SU-DHL-6 (cell line): Measurements from ENCODE around the gene NPIPB2.
"Not testable (repeated sequence)": the region's sequence is repeated elsewhere in the genome, so short reads cannot be mapped to it uniquely, and the experiment has no call there.

Experiments used
- H2AFZ ChIP-seq: fragments of 200-600 bp; sonication (generic); 2 replicates; pipeline ENCODE4 v1.6.1; 2014; ENCODE audit warnings: low read depth, mild to moderate bottlenecking, moderate library complexity, mixed read lengths, antibody characterized with exemption, low read length; ENCODE audit not compliant: severe bottlenecking
- H3F3A ChIP-seq: fragments of 200-600 bp; shearing (Covaris generic); 2 replicates; pipeline ENCODE4 v1.6.0; 2016; ENCODE audit warnings: antibody characterized with exemption, mild to moderate bottlenecking; ENCODE audit not compliant: insufficient read depth
- H3K27ac ChIP-seq: fragments of 200-600 bp; sonication (generic); 2 replicates; pipeline ENCODE4 v1.5.1; 2016; ENCODE audit warnings: low read depth, mild to moderate bottlenecking, low read length, moderate library complexity, mixed read lengths
- H3K27me3 ChIP-seq: fragments of 200-600 bp; sonication (generic), shearing (Covaris generic); 2 replicates; pipeline ENCODE4 v1.6.0; 2014; ENCODE audit warnings: mild to moderate bottlenecking, low read length
- H3K36me3 ChIP-seq: fragments of 200-600 bp; sonication (generic); 2 replicates; pipeline ENCODE4 v1.6.1; 2014; ENCODE audit warnings: mild to moderate bottlenecking, low read length, mixed read lengths
- H3K4me2 ChIP-seq: fragments of 300-600, 200-600 bp; shearing (Covaris generic), sonication (generic); 2 replicates; pipeline ENCODE4 v1.6.0; 2014; ENCODE audit warnings: low read length, low read depth, mild to moderate bottlenecking; ENCODE audit not compliant: poor library complexity, severe bottlenecking
- H3K4me3 ChIP-seq: fragments of 200-600 bp; sonication (generic); 2 replicates; pipeline ENCODE4 v1.5.1; 2014; ENCODE audit warnings: antibody characterized with exemption, low read length, mild to moderate bottlenecking, mixed read lengths; ENCODE audit not compliant: insufficient read depth, poor library complexity, severe bottlenecking
- H3K79me2 ChIP-seq: fragments of 200-600 bp; sonication (generic); 2 replicates; pipeline ENCODE4 v1.6.1; 2014; ENCODE audit warnings: mild to moderate bottlenecking, low read length, moderate library complexity; ENCODE audit not compliant: insufficient read depth
- H3K9ac ChIP-seq: fragments of 200-600 bp; sonication (generic); 2 replicates; pipeline ENCODE4 v1.7.0; 2014; ENCODE audit warnings: mild to moderate bottlenecking, low read length
- H3K9me2 ChIP-seq: fragments of 200-600 bp; sonication (generic); replicated peaks from 2 replicates; pipeline ENCODE4 v1.6.1; 2014; ENCODE audit warnings: low read length; ENCODE audit not compliant: insufficient read depth
- H3K9me3 ChIP-seq: fragments of 200-600 bp; sonication (generic); 2 replicates; pipeline ENCODE4 v1.6.1; 2014; ENCODE audit warnings: low read length, mixed read lengths; ENCODE audit not compliant: insufficient read depth
- H4K20me1 ChIP-seq: fragments of 200-600 bp; sonication (generic); 2 replicates; pipeline ENCODE4 v1.6.1; 2014; ENCODE audit warnings: low read depth, mild to moderate bottlenecking, antibody characterized with exemption, low read length, moderate library complexity, mixed read lengths
- CTCF ChIP-seq: fragments of 200-600 bp; sonication (generic); IDR thresholded peaks from one replicate; pipeline ENCODE4 v1.5.1; 2017; ENCODE audit warnings: antibody characterized with exemption, mild to moderate bottlenecking, low read length, moderate library complexity; ENCODE audit not compliant: insufficient read depth, poor library complexity, severe bottlenecking
- EZH2phosphoT487 ChIP-seq: fragments of 200-600 bp; sonication (generic), shearing (Covaris generic); conservative IDR thresholded peaks from 2 replicates; pipeline ENCODE4 v1.6.1; 2018; ENCODE audit warnings: mild to moderate bottlenecking, antibody characterized with exemption, low read length, moderate library complexity, mixed read lengths

Gene NPIPB2

GRCh38 chr16:11973070-11973469 lies 31.2 kb upstream of the NPIPB2 start:
- no peaks in the 10 kb centered on the region for H4K20me1 ChIP-seq
- no peak overlapping the region for H2AFZ ChIP-seq
- H3K9me3 ChIP-seq = no peaks in the 10 kb centered on the region
- peaks cover 59% of the 10 kb centered on the region for H3F3A ChIP-seq
- peaks cover 36% of the 10 kb centered on the region for H3K79me2 ChIP-seq
- H3K4me3 ChIP-seq = no peak overlapping the region
- H3K27me3 ChIP-seq = no peaks in the 10 kb centered on the region
- TF ChIP-seq CTCF (no peak), EZH2phosphoT487 (no peak)
- no peak overlapping the region for H3K9ac ChIP-seq
- H3K27ac ChIP-seq = peak overlapping the region; percentile 14; the same call in 1 of the 2 replicates
- H3K9me2 ChIP-seq = no peaks in the 10 kb centered on the region
- H3K36me3 ChIP-seq = peaks cover 11% of the 10 kb centered on the region; the same call in 1 of the 2 replicates
- no peak overlapping the region for H3K4me2 ChIP-seq

- H3K4me3 ChIP-seq = no peak overlapping the region
- no peak overlapping the region for H3K27ac ChIP-seq
- no peak overlapping the region for H2AFZ ChIP-seq
- H3F3A ChIP-seq = peaks cover 66% of the 10 kb centered on the region
- H3K36me3 ChIP-seq = peaks cover 14% of the 10 kb centered on the region; the same call in 1 of the 2 replicates
- no peaks in the 10 kb centered on the region for H3K27me3 ChIP-seq
- no peak overlapping the region for H3K9ac ChIP-seq
- H4K20me1 ChIP-seq = no peaks in the 10 kb centered on the region
- H3K79me2 ChIP-seq = peaks cover 36% of the 10 kb centered on the region
- TF ChIP-seq CTCF = no peak
- no peak for TF ChIP-seq EZH2phosphoT487
- no peak overlapping the region for H3K4me2 ChIP-seq
- no peaks in the 10 kb centered on the region for H3K9me3 ChIP-seq
- no peaks in the 10 kb centered on the region for H3K9me2 ChIP-seq
These were observed 30.3 kb upstream of the NPIPB2 start for GRCh38 chr16:11972128-11972527.

GRCh38 chr16:11970292-11970691 lies 28.4 kb upstream of the NPIPB2 start:
- Histone ChIP-seq H3K79me2 (peaks cover 43% of the 10 kb centered on the region), H3K9ac (0 out of 2 replicates have a peak overlapping the region, but pooled peaks have one; percentile 12), H3K36me3 (peaks cover 16% of the 10 kb centered on the region; the same call in 1 of the 2 replicates), H3F3A (peaks cover 75% of the 10 kb centered on the region), H3K4me2 (peak overlapping the region; percentile 100), H3K27ac (peak overlapping the region; percentile 99)
- H4K20me1 ChIP-seq, H3K9me3 ChIP-seq, H3K9me2 ChIP-seq, H3K27me3 ChIP-seq, H2AFZ ChIP-seq, H3K4me3 ChIP-seq: not testable (repeated sequence)

- Histone ChIP-seq H3K9ac (peak overlapping the region; percentile 83), H4K20me1 (no peaks in the 10 kb centered on the region), H3K4me2 (peak overlapping the region; percentile 100), H3K79me2 (peaks cover 45% of the 10 kb centered on the region), H3F3A (peaks cover 82% of the 10 kb centered on the region), H3K9me2 (no peaks in the 10 kb centered on the region), H3K27ac (peak overlapping the region; percentile 99), H3K27me3 (no peaks in the 10 kb centered on the region), H3K4me3 (peak overlapping the region; percentile 31), H3K36me3 (peaks cover 16% of the 10 kb centered on the region; the same call in 1 of the 2 replicates), H3K9me3 (no peaks in the 10 kb centered on the region), H2AFZ (no peak overlapping the region)
- TF ChIP-seq EZH2phosphoT487 (no peak), CTCF (no peak)
These were observed 26.7 kb upstream of the NPIPB2 start for GRCh38 chr16:11968577-11968976.
